ENCODE measurements around the gene LDLRAD4.

LDLRAD4 gene

DNA sequence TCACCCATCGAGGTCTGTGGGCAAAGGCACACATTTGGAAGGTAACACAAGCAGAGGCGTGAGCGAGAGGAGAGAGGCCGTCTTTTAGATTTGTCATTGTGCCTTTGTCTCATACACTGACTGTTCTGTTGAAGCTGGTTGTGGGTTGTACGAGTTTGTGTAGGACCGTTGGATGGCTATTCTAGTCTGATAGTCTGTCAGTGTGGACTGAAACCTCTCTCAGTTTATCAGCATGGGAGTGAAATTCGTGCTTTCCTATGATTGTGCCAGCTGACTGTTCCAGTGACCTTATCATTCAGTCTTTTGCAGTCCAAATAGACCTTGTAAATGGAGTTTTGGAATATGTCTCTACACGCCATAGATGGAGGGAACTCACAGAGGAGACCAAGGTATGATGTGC lies 143.5 kb downstream of the LDLRAD4 start:
- WGBS (ENCODE audit: insufficient coverage, insufficient read length) = no CpG with 5 or more reads among the region's 8 CpGs
- Histone ChIP-seq H3K4me1 (ENCODE audit: control insufficient read depth, insufficient read depth, low read length) (0 out of 2 replicates have a peak, but pooled peaks cover 1% of the 10 kb centered on the region), H3K27ac (ENCODE audit: low read length) (no peak overlapping the region), H3K4me3 (ENCODE audit: low read length) (no peak overlapping the region), H3K36me3 (ENCODE audit: control insufficient read depth, insufficient read depth, low read length) (no peaks in the 10 kb centered on the region), H3K9me3 (ENCODE audit: control insufficient read depth, insufficient read depth, low read length) (no peaks in the 10 kb centered on the region), H3K27me3 (ENCODE audit: control insufficient read depth, insufficient read depth, low read length) (no peaks in the 10 kb centered on the region)
- no peak for DNase-seq (ENCODE audit: low read depth, low spot score)

DNA sequence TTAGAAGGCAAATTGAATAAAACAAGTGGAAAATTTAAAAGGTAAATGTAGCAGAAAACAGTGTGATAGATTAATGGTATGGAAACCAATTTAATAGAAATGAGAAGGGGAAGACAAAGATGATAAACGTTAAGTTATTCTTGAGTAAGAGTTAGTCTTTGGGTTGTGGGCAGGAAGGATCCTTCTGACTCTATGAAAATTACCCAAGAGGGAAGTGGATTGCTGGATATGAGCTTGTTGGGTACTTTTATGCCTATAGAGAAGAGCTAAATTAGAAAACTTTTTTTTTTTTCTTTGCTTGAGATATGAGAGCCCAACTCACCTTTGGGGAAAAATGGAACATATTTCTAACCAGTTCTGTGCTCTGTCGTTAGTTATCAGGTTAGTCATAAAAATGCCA lies 144.0 kb downstream of the LDLRAD4 start:
- WGBS (ENCODE audit: insufficient coverage, insufficient read length) = no CpG with 5 or more reads among the region's 2 CpGs
- no peak overlapping the region for H3K27ac ChIP-seq (ENCODE audit: low read length)
- no peak for DNase-seq (ENCODE audit: low read depth, low spot score)
- no peaks in the 10 kb centered on the region for H3K9me3 ChIP-seq (ENCODE audit: control insufficient read depth, insufficient read depth, low read length)
- no peaks in the 10 kb centered on the region for H3K36me3 ChIP-seq (ENCODE audit: control insufficient read depth, insufficient read depth, low read length)
- no peaks in the 10 kb centered on the region for H3K27me3 ChIP-seq (ENCODE audit: control insufficient read depth, insufficient read depth, low read length)
- peaks cover 1% of the 10 kb centered on the region; the same call in 1 of the 2 replicates for H3K4me1 ChIP-seq (ENCODE audit: control insufficient read depth, insufficient read depth, low read length)
- H3K4me3 ChIP-seq (ENCODE audit: low read length) = no peak overlapping the region

DNA sequence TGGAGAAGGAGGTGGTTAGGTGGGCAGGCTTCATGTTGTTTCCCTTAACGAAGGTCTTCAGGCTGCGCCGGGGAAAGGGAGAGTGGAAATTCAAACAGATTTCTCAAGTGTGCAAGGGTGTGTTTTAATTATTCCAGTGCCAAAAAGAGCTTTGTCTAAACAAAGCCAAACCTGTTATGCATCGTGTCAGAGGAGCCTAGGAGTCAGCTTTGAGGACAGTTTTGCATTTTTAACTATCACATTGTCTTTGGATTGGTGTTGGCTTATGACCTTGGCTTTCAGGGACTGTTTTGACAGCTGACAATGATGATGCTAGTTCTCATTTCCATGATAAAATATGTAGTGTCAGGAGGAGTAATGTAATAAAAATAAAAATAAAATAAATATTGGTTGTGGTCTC lies 144.8 kb downstream of the LDLRAD4 start:
- DNase-seq (ENCODE audit: low read depth, low spot score) = no peak
- Histone ChIP-seq H3K4me1 (ENCODE audit: control insufficient read depth, insufficient read depth, low read length) (peaks cover 1% of the 10 kb centered on the region; the same call in 1 of the 2 replicates), H3K4me3 (ENCODE audit: low read length) (no peak overlapping the region), H3K36me3 (ENCODE audit: control insufficient read depth, insufficient read depth, low read length) (no peaks in the 10 kb centered on the region), H3K27me3 (ENCODE audit: control insufficient read depth, insufficient read depth, low read length) (no peaks in the 10 kb centered on the region), H3K27ac (ENCODE audit: low read length) (no peak overlapping the region), H3K9me3 (ENCODE audit: control insufficient read depth, insufficient read depth, low read length) (no peaks in the 10 kb centered on the region)
- no CpG with 5 or more reads among the region's 4 CpGs for WGBS (ENCODE audit: insufficient coverage, insufficient read length)

DNA sequence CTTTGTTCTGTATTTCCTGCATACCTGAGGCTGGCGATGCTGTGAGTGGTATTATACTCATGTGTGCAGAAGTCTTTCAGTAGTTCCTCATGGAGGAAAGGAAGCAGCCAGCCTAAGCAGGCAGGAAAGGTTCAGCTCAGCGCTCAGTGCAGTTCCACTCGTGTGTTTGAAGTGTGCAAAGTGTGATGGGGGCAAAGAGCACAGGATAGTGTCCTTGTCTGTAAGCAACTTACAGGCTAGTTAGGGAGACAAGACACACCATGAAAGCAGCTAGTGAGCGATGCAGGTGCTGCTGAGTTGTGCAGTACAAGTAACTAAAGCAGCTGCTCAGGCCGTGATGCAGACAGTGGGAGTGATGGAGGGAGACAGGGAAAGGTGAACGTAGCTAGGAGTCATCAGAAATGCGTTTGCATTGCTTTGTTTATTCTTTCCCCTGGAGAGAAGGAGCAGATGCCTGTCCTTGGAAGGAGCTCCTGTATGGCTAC lies 146.2 kb downstream of the LDLRAD4 start:
- Histone ChIP-seq H3K4me1 (ENCODE audit: control insufficient read depth, insufficient read depth, low read length) (peaks cover 1% of the 10 kb centered on the region; the same call in 1 of the 2 replicates), H3K36me3 (ENCODE audit: control insufficient read depth, insufficient read depth, low read length) (no peaks in the 10 kb centered on the region), H3K9me3 (ENCODE audit: control insufficient read depth, insufficient read depth, low read length) (no peaks in the 10 kb centered on the region), H3K4me3 (ENCODE audit: low read length) (no peak overlapping the region), H3K27me3 (ENCODE audit: control insufficient read depth, insufficient read depth, low read length) (no peaks in the 10 kb centered on the region), H3K27ac (ENCODE audit: low read length) (no peak overlapping the region)
- no peak for DNase-seq (ENCODE audit: low read depth, low spot score)
- no CpG with 5 or more reads among the region's 7 CpGs for WGBS (ENCODE audit: insufficient coverage, insufficient read length)

DNA sequence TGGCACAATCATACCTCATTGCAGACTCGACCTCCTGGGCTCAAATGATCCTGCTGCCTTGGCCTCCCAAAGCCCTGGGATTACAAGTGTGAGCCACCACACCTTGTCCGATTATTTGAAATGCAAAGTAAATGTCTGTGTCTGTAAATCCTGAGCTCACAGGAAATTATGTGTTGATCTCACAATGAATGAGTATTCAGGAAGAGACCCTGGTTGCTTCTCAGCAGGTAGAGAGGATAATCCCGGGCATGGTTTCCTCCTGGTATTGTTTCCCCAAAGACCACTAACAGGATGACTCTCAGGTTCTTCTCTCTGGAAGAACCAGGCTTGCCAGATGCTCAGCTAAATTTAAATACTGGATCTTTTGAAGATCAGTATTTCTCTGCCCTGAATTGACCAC lies 147.6 kb downstream of the LDLRAD4 start:
- Histone ChIP-seq H3K4me3 (ENCODE audit: low read length) (no peak overlapping the region), H3K36me3 (ENCODE audit: control insufficient read depth, insufficient read depth, low read length) (no peaks in the 10 kb centered on the region), H3K9me3 (ENCODE audit: control insufficient read depth, insufficient read depth, low read length) (no peaks in the 10 kb centered on the region), H3K27ac (ENCODE audit: low read length) (no peak overlapping the region), H3K4me1 (ENCODE audit: control insufficient read depth, insufficient read depth, low read length) (peaks cover 1% of the 10 kb centered on the region; the same call in 1 of the 2 replicates), H3K27me3 (ENCODE audit: control insufficient read depth, insufficient read depth, low read length) (no peaks in the 10 kb centered on the region)
- no CpG with 5 or more reads among the region's 3 CpGs for WGBS (ENCODE audit: insufficient coverage, insufficient read length)
- DNase-seq (ENCODE audit: low read depth, low spot score) = no peak

GRCh38 chr18:13366541-13366940 lies 148.0 kb downstream of the LDLRAD4 start:
- WGBS (ENCODE audit: insufficient coverage, insufficient read length) = no CpG with 5 or more reads among the region's 8 CpGs
- no peaks in the 10 kb centered on the region for H3K36me3 ChIP-seq (ENCODE audit: control insufficient read depth, insufficient read depth, low read length)
- H3K9me3 ChIP-seq (ENCODE audit: control insufficient read depth, insufficient read depth, low read length) = no peaks in the 10 kb centered on the region
- no peak overlapping the region for H3K27ac ChIP-seq (ENCODE audit: low read length)
- peaks cover 1% of the 10 kb centered on the region; the same call in 1 of the 2 replicates for H3K4me1 ChIP-seq (ENCODE audit: control insufficient read depth, insufficient read depth, low read length)
- H3K4me3 ChIP-seq (ENCODE audit: low read length) = no peak overlapping the region
- no peaks in the 10 kb centered on the region for H3K27me3 ChIP-seq (ENCODE audit: control insufficient read depth, insufficient read depth, low read length)
- DNase-seq (ENCODE audit: low read depth, low spot score) = no peak

DNA sequence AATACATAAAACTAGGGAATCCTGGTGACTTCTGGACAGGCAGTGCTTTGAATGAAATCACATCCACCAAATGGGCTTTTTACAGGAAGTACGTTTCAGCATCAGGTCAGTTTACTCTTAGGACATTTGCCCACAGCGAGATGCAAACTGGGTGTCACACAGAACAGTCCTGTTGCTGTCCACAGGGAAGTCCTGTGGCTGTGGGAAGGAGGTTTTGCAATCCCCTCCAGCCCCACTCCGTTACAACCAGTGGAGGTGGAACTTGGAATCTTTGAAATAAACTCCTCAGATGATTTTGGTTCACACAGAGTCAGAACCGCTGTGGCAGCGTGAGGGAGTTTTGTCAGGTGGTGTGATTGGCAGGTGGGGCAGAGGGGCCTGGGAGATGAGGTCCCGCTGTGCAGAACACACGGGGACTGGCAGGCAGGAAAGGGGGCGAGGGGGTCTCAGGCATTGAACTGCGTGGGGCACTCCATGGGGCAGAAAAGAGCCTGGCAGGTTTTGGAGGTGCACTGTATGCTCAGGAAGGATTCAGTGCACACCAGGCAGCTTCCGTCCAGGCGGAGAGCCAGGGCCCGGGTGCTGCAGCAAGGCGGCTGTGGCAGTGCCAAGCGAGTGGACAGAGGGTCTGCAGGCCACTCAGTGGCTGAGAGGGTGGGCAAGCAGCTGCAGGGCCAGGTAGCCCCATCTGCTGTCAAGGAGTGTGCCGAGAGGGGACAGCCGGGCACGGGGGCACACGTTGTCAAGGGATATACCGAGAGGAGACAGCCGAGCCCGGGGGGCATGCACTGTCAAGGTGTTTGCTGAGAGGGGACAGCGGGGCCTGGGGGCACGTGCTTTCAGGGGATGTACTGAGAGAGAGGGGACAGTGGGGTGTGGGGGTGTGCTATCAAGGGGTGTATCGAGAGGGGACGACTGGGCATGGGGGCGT lies 148.7 kb downstream of the LDLRAD4 start:
- peaks cover 1% of the 10 kb centered on the region; the same call in 1 of the 2 replicates for H3K4me1 ChIP-seq (ENCODE audit: control insufficient read depth, insufficient read depth, low read length)
- no peak overlapping the region for H3K4me3 ChIP-seq (ENCODE audit: low read length)
- no peaks in the 10 kb centered on the region for H3K36me3 ChIP-seq (ENCODE audit: control insufficient read depth, insufficient read depth, low read length)
- DNase-seq (ENCODE audit: low read depth, low spot score) = no peak
- WGBS (ENCODE audit: insufficient coverage, insufficient read length) = no CpG with 5 or more reads among the region's 26 CpGs
- no peak overlapping the region for H3K27ac ChIP-seq (ENCODE audit: low read length)
- H3K27me3 ChIP-seq (ENCODE audit: control insufficient read depth, insufficient read depth, low read length) = no peaks in the 10 kb centered on the region
- H3K9me3 ChIP-seq (ENCODE audit: control insufficient read depth, insufficient read depth, low read length) = no peaks in the 10 kb centered on the region

GRCh38 chr18:13368080-13368813 lies 149.7 kb downstream of the LDLRAD4 start:
- no peaks in the 10 kb centered on the region for H3K36me3 ChIP-seq (ENCODE audit: control insufficient read depth, insufficient read depth, low read length)
- H3K4me3 ChIP-seq (ENCODE audit: low read length) = no peak overlapping the region
- peaks cover 1% of the 10 kb centered on the region; the same call in 1 of the 2 replicates for H3K4me1 ChIP-seq (ENCODE audit: control insufficient read depth, insufficient read depth, low read length)
- no CpG with 5 or more reads among the region's 13 CpGs for WGBS (ENCODE audit: insufficient coverage, insufficient read length)
- H3K9me3 ChIP-seq (ENCODE audit: control insufficient read depth, insufficient read depth, low read length) = no peaks in the 10 kb centered on the region
- no peak overlapping the region for H3K27ac ChIP-seq (ENCODE audit: low read length)
- H3K27me3 ChIP-seq (ENCODE audit: control insufficient read depth, insufficient read depth, low read length) = no peaks in the 10 kb centered on the region
- DNase-seq (ENCODE audit: low read depth, low spot score) = no peak

- no peak overlapping the region for H3K27ac ChIP-seq (ENCODE audit: low read length)
- no peak for DNase-seq (ENCODE audit: low read depth, low spot score)
- no peaks in the 10 kb centered on the region for H3K27me3 ChIP-seq (ENCODE audit: control insufficient read depth, insufficient read depth, low read length)
Measured at GRCh38 chr18:13369353-13369752, 150.8 kb downstream of the LDLRAD4 start.

DNA sequence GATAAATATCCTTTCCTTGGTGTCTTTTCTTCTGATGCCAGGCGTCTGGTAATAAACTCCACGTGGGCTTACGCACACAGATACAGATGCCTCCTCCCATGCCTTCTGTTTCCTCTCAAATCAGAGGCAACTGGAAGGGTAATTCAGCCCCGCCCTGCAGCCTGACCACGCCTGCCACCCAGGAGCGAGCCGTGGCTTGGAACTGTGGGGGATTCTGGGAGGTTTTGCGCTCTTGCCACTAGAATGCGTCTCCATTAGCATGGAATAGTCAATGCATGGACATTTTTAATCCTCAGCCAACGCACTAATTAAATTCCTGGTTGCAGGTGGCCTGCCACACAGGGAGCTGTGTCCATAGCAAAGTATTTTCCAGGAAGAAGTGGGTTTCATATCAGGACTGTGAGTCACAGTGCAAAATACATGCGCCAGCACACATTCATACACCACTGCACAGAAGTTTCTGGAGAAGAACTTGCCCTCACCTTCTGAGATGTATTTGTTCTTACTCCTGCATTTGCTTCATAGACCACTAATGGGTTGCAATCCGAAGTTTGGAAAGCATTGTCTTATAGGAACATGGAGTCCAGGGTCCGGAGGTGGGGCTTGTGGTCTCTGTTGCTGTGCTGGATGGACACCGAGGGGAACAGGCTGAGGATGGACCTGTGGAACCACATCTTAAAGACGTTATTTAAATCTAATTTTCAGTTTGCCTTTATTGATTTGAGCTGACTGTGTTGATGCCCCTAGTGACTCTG lies 151.4 kb downstream of the LDLRAD4 start:
- WGBS (ENCODE audit: insufficient coverage, insufficient read length) = no CpG with 5 or more reads among the region's 15 CpGs

More at GRCh38 chr18:13369353-13369752, 150.8 kb downstream of the LDLRAD4 start:
- Histone ChIP-seq H3K9me3 (ENCODE audit: control insufficient read depth, insufficient read depth, low read length) (no peaks in the 10 kb centered on the region), H3K36me3 (ENCODE audit: control insufficient read depth, insufficient read depth, low read length) (no peaks in the 10 kb centered on the region), H3K4me1 (ENCODE audit: control insufficient read depth, insufficient read depth, low read length) (peaks cover 1% of the 10 kb centered on the region; the same call in 1 of the 2 replicates), H3K4me3 (ENCODE audit: low read length) (no peak overlapping the region)
- WGBS (ENCODE audit: insufficient coverage, insufficient read length) = no CpG with 5 or more reads among the region's 9 CpGs

More for the DNA sequence above, 151.4 kb downstream of the LDLRAD4 start:
- H3K27ac ChIP-seq (ENCODE audit: low read length) = no peak overlapping the region
- no peak overlapping the region for H3K4me3 ChIP-seq (ENCODE audit: low read length)
- no peaks in the 10 kb centered on the region; the same call in 1 of the 2 replicates for H3K4me1 ChIP-seq (ENCODE audit: control insufficient read depth, insufficient read depth, low read length)
- H3K36me3 ChIP-seq (ENCODE audit: control insufficient read depth, insufficient read depth, low read length) = no peaks in the 10 kb centered on the region
- no peaks in the 10 kb centered on the region for H3K27me3 ChIP-seq (ENCODE audit: control insufficient read depth, insufficient read depth, low read length)
- H3K9me3 ChIP-seq (ENCODE audit: control insufficient read depth, insufficient read depth, low read length) = no peaks in the 10 kb centered on the region
- DNase-seq (ENCODE audit: low read depth, low spot score) = no peak
